Epidermal melanocyte (primary cell): ENCODE measurements around the gene IL36RN.
"Not testable (repeated sequence)": the region's sequence is repeated elsewhere in the genome, so short reads cannot be mapped to it uniquely, and the experiment has no call there.

Experiments
- DNase-seq: peaks from one replicate; pipeline ENCODE4 v3.0.0; 2011; ENCODE audit warnings: low spot score; ENCODE audit not compliant: insufficient read length

IL36RN gene

GRCh38 chr2:113073325-113073834, 14.4 kb downstream of the IL36RN start:
- no peak for DNase-seq

- no peak for DNase-seq
Measured at GRCh38 chr2:113075030-113075429, 16.0 kb downstream of the IL36RN start.

GRCh38 chr2:113075600-113075999, 16.6 kb downstream of the IL36RN start:
- no peak for DNase-seq

- no peak for DNase-seq
Measured at GRCh38 chr2:113076954-113077669, 18.1 kb downstream of the IL36RN start.

- no peak for DNase-seq
Measured at GRCh38 chr2:113077921-113078320, 18.9 kb downstream of the IL36RN start.

GRCh38 chr2:113078350-113078839, 19.4 kb downstream of the IL36RN start:
- no peak for DNase-seq

GRCh38 chr2:113079131-113079530, 20.1 kb downstream of the IL36RN start:
- no peak for DNase-seq

GRCh38 chr2:113080134-113080533, 21.1 kb downstream of the IL36RN start:
- DNase-seq = no peak

- no peak for DNase-seq
Measured at GRCh38 chr2:113081488-113082210, 22.7 kb downstream of the IL36RN start.

GRCh38 chr2:113083296-113083695, 24.3 kb downstream of the IL36RN start:
- DNase-seq = no peak

- no peak for DNase-seq
Measured at GRCh38 chr2:113084249-113085000, 25.4 kb downstream of the IL36RN start.

GRCh38 chr2:113085542-113085941, 26.5 kb downstream of the IL36RN start:
- no peak for DNase-seq

GRCh38 chr2:113088213-113088992, 29.4 kb downstream of the IL36RN start:
- no peak for DNase-seq

GRCh38 chr2:113089916-113090315, 30.9 kb downstream of the IL36RN start:
- no peak for DNase-seq

- no peak for DNase-seq
Measured at GRCh38 chr2:113091231-113091896, 32.4 kb downstream of the IL36RN start.

GRCh38 chr2:113092864-113093612, 34.0 kb downstream of the IL36RN start:
- no peak for DNase-seq

GRCh38 chr2:113093613-113093977, 34.6 kb downstream of the IL36RN start:
- DNase-seq = no peak

- not testable (repeated sequence) for DNase-seq
Measured at GRCh38 chr2:113096306-113096705, 37.3 kb downstream of the IL36RN start.

- not testable (repeated sequence) for DNase-seq
Measured at GRCh38 chr2:113096842-113097618, 38.0 kb downstream of the IL36RN start.
